H1 (cell line): ENCODE data around the gene DYSF. TPM values are rescaled to one million over a fixed set of nuclear protein-coding genes. Genes with fewer than 3 reads are reported as not detected.
A peak's percentile ranks its signal among the peaks of the same experiment; 100 is the strongest.

Source experiments
- CTCF ChIA-PET: fragments of 300-600 bp; sonication (Branson Sonifier 250); formaldehyde crosslinking; loops from one replicate; lab custom pipeline; 2021; ENCODE audit not compliant: partially characterized antibody; lab: Charles Lee
- POLR2A ChIA-PET: fragments of 300-600 bp; sonication (Branson Sonifier 250); formaldehyde crosslinking; loops from one replicate; lab custom pipeline; 2021; ENCODE audit warnings: inconsistent platforms; ENCODE audit not compliant: partially characterized antibody; lab: Charles Lee
- DNase-seq, 2 experiments: peaks; one replicate each; pipeline versions ENCODE4 v3.0.0 to v3.0.0-alpha.2; 2010 to 2022; ENCODE audit warnings: low spot score in 2 of 2, low read depth in 1 of 2, mixed read lengths in 1 of 2
- FAIRE-seq: peaks from 2 replicates; lab custom pipeline; 2011; peaks lifted over from hg19 to GRCh38; lab: Jason Lieb, UNC
- H2AFZ ChIP-seq: 2 replicates; pipeline ENCODE4 v1.8.1; 2012; ENCODE audit warnings: low read length, inconsistent platforms
- H2AK5ac ChIP-seq: 2 replicates; pipeline ENCODE4 v1.6.1; 2013; ENCODE audit warnings: low read depth, low read length
- H2BK120ac ChIP-seq: replicated peaks from 2 replicates; pipeline ENCODE3; 2013; ENCODE audit warnings: low read depth, low read length, inconsistent platforms
- H2BK12ac ChIP-seq: 2 replicates; pipeline ENCODE4 v1.6.1; 2013; ENCODE audit warnings: low read depth, low read length
- H2BK15ac ChIP-seq: 2 replicates; pipeline ENCODE4 v1.6.1; 2013; ENCODE audit warnings: low read length
- H2BK20ac ChIP-seq: 2 replicates; pipeline ENCODE4 v1.6.1; 2013; ENCODE audit warnings: low read length
- H2BK5ac ChIP-seq: 2 replicates; pipeline ENCODE4 v1.6.1; 2013; ENCODE audit warnings: low read depth, low read length
- H3K14ac ChIP-seq: 2 replicates; pipeline ENCODE4 v1.6.1; 2013; ENCODE audit warnings: inconsistent platforms; ENCODE audit not compliant: insufficient read length
- H3K18ac ChIP-seq: 2 replicates; pipeline ENCODE4 v1.6.1; 2013; ENCODE audit warnings: low read length; ENCODE audit errors: extremely low read depth
- H3K23ac ChIP-seq: 2 replicates; pipeline ENCODE4 v1.6.1; 2013; ENCODE audit warnings: inconsistent platforms; ENCODE audit not compliant: insufficient read length
- H3K23me2 ChIP-seq: 2 replicates; pipeline ENCODE4 v1.6.1; 2013; ENCODE audit warnings: low read depth, low read length
- H3K27ac ChIP-seq: 2 replicates; pipeline ENCODE4 v1.6.1; 2011; ENCODE audit warnings: low read depth, low read length, inconsistent platforms
- H3K27me3 ChIP-seq, 4 experiments: replicated peaks in 1 of 4; 1 replicate in 1 of 4; 2 replicates in 3 of 4; pipeline versions ENCODE4 v1.6.1 to v1.8.1; 2011 to 2013; ENCODE audit warnings: low read length in 3 of 4, mild to moderate bottlenecking in 3 of 4, inconsistent platforms in 2 of 4, mixed read lengths in 2 of 4, moderate library complexity in 1 of 4; ENCODE audit not compliant: control insufficient read depth in 3 of 4, insufficient read depth in 3 of 4; ENCODE audit errors: extremely low read depth in 1 of 4
- H3K36me3 ChIP-seq, 4 experiments: 2 replicates each; pipeline versions ENCODE4 v1.6.1 to v1.8.1; 2011 to 2013; ENCODE audit warnings: mild to moderate bottlenecking in 4 of 4, low read length in 3 of 4, moderate library complexity in 2 of 4, control low read depth in 1 of 4, inconsistent platforms in 1 of 4; ENCODE audit not compliant: insufficient read depth in 4 of 4, control insufficient read depth in 2 of 4
- H3K4ac ChIP-seq: replicated peaks from 2 replicates; pipeline ENCODE3; 2013; ENCODE audit warnings: low read length, low read depth, mixed read lengths, inconsistent platforms; ENCODE audit not compliant: insufficient read length
- H3K4me1 ChIP-seq, 4 experiments: replicated peaks in 1 of 4; 1 replicate in 1 of 4; 2 replicates in 3 of 4; pipeline versions ENCODE4 v1.6.1 to v1.8.1; 2011 to 2013; ENCODE audit warnings: low read length in 3 of 4, inconsistent platforms in 2 of 4, mixed read lengths in 1 of 4; ENCODE audit not compliant: insufficient read depth in 4 of 4, control insufficient read depth in 3 of 4
- H3K4me2 ChIP-seq, 2 experiments: 2 replicates each; pipeline versions ENCODE4 v1.6.1 to v1.8.1; 2011 to 2013; ENCODE audit warnings: low read depth in 2 of 2, low read length in 2 of 2, control low read depth in 1 of 2, inconsistent platforms in 1 of 2, mild to moderate bottlenecking in 1 of 2; ENCODE audit not compliant: insufficient read depth in 1 of 2
- H3K4me3 ChIP-seq, 4 experiments: fragments of 200-600, 300-600 bp in 1 of 4; sonication (generic), shearing (Covaris generic), sonication (Bioruptor Twin) in 1 of 4; 2 replicates each; pipeline versions ENCODE4 v1.5.1 to v1.8.1; 2011 to 2016; ENCODE audit warnings: low read length in 4 of 4, low read depth in 3 of 4, control low read depth in 2 of 4, inconsistent platforms in 2 of 4, mild to moderate bottlenecking in 2 of 4, mixed read lengths in 1 of 4, moderate library complexity in 1 of 4; ENCODE audit not compliant: insufficient read depth in 2 of 4; ENCODE audit errors: extremely low read depth in 1 of 4
- H3K56ac ChIP-seq: replicated peaks from 2 replicates; pipeline ENCODE3; 2013; ENCODE audit warnings: low read depth, mild to moderate bottlenecking, mixed read lengths, low read length, inconsistent platforms; ENCODE audit not compliant: insufficient read length
- H3K79me1 ChIP-seq: 2 replicates; pipeline ENCODE4 v1.6.1; 2013; ENCODE audit warnings: low read depth, low read length, control low read depth
- H3K79me2 ChIP-seq, 2 experiments: 2 replicates each; pipeline versions ENCODE4 v1.6.1 to v1.8.1; 2012 to 2013; ENCODE audit warnings: low read length in 2 of 2, mild to moderate bottlenecking in 2 of 2, inconsistent platforms in 1 of 2; ENCODE audit not compliant: insufficient read depth in 2 of 2, control insufficient read depth in 1 of 2
- H3K9ac ChIP-seq, 4 experiments: replicated peaks in 1 of 4; 1 replicate in 1 of 4; 2 replicates in 3 of 4; pipeline versions ENCODE4 v1.6.1 to v1.8.1; 2011 to 2013; ENCODE audit warnings: low read depth in 3 of 4, low read length in 3 of 4, control low read depth in 2 of 4, mild to moderate bottlenecking in 2 of 4, moderate library complexity in 2 of 4, inconsistent platforms in 1 of 4; ENCODE audit errors: extremely low read depth in 1 of 4
- H3K9me3 ChIP-seq, 2 experiments: 2 replicates each; pipeline versions ENCODE4 v1.6.1 to v1.8.1; 2012 to 2013; ENCODE audit warnings: mild to moderate bottlenecking in 2 of 2, moderate library complexity in 2 of 2, control low read depth in 1 of 2, inconsistent platforms in 1 of 2, low read depth in 1 of 2, low read length in 1 of 2, mixed read lengths in 1 of 2; ENCODE audit not compliant: insufficient read depth in 2 of 2
- H4K20me1 ChIP-seq, 2 experiments: replicated peaks in 1 of 2; 2 replicates each; pipeline versions ENCODE3 to v1.8.1; 2011 to 2013; ENCODE audit warnings: inconsistent platforms in 2 of 2, low read length in 2 of 2, mild to moderate bottlenecking in 1 of 2; ENCODE audit not compliant: insufficient read depth in 2 of 2, control insufficient read depth in 1 of 2
- H4K5ac ChIP-seq: 2 replicates; pipeline ENCODE4 v1.6.1; 2013; ENCODE audit warnings: low read length, low read depth, mixed read lengths, inconsistent platforms; ENCODE audit not compliant: insufficient read length
- H4K8ac ChIP-seq: 2 replicates; pipeline ENCODE4 v1.8.0; 2013; ENCODE audit warnings: mild to moderate bottlenecking, moderate library complexity, low read length, inconsistent platforms; ENCODE audit not compliant: insufficient read depth; ENCODE audit errors: extremely low read depth
- H4K91ac ChIP-seq: replicated peaks from 2 replicates; pipeline ENCODE3; 2013; ENCODE audit warnings: low read length, mixed read lengths, inconsistent platforms; ENCODE audit not compliant: insufficient read length
- BACH1 ChIP-seq: IDR thresholded peaks from 2 replicates; pipeline ENCODE4 v1.6.1; 2012; ENCODE audit warnings: low read length, improper control_type of control experiment
- CBX8 ChIP-seq: fragments of 300-800, 300-1000 bp; sonication (generic); IDR thresholded peaks from 2 replicates; pipeline ENCODE4 v1.7.1; 2016; ENCODE audit warnings: low read depth, low read length, borderline replicate concordance
- HDAC2 ChIP-seq, 2 experiments: fragments of 300-600 bp in 1 of 2; sonication (generic) in 1 of 2; IDR thresholded peaks; 2 replicates each; pipeline ENCODE4 v1.6.1; 2011 to 2012; ENCODE audit warnings: low read depth in 2 of 2, low read length in 2 of 2, mild to moderate bottlenecking in 2 of 2, moderate library complexity in 2 of 2, borderline replicate concordance in 1 of 2, inconsistent platforms in 1 of 2
- KDM1A ChIP-seq: fragments of 200-600, 300-600 bp; sonication (generic); IDR thresholded peaks from 2 replicates; pipeline ENCODE4 v1.7.1; 2016; ENCODE audit warnings: mild to moderate bottlenecking, low read length, borderline replicate concordance
- NRF1 ChIP-seq: IDR thresholded peaks from 2 replicates; pipeline ENCODE4 v1.6.1; 2011; ENCODE audit warnings: mild to moderate bottlenecking, low read depth, low read length, improper control_type of control experiment
- PHF8 ChIP-seq: fragments of 200-600 bp; sonication (generic); conservative IDR thresholded peaks from 2 replicates; pipeline ENCODE4 v1.7.1; 2012; ENCODE audit warnings: low read depth, mild to moderate bottlenecking, inconsistent platforms, low read length, moderate library complexity
- RAD21 ChIP-seq, 2 experiments: IDR thresholded peaks in 1 of 2; conservative IDR thresholded peaks in 1 of 2; 2 replicates each; pipeline ENCODE4 v1.6.1; 2011; ENCODE audit warnings: low read depth in 2 of 2, low read length in 2 of 2, improper control_type of control experiment in 1 of 2, inconsistent platforms in 1 of 2, mild to moderate bottlenecking in 1 of 2, moderate library complexity in 1 of 2
- SIX5 ChIP-seq: IDR thresholded peaks from 2 replicates; pipeline ENCODE4 v1.6.1; 2011; ENCODE audit warnings: mild to moderate bottlenecking, low read depth, low read length
- SRF ChIP-seq: IDR thresholded peaks from 2 replicates; pipeline ENCODE4 v1.6.1; 2011; ENCODE audit warnings: mild to moderate bottlenecking, low read depth, low read length, moderate library complexity
- YY1 ChIP-seq: IDR thresholded peaks from 2 replicates; pipeline ENCODE4 v1.6.1; 2011; ENCODE audit warnings: low read depth, mild to moderate bottlenecking, low read length
- WGBS, 2 experiments: shearing (Covaris generic) in 1 of 2; methylation state at CpG; one replicate each; pipeline versions ENCODE4 v1.1.6 to v1.1.7; 2013 to 2015; ENCODE audit warnings: low lambda C conversion rate in 2 of 2, mixed read lengths in 2 of 2, inconsistent platforms in 1 of 2, low coverage in 1 of 2, missing lambda C conversion rate in 1 of 2; ENCODE audit not compliant: insufficient replicate concordance in 2 of 2, insufficient coverage in 1 of 2, insufficient read length in 1 of 2; ENCODE audit errors: extremely low coverage in 1 of 2, missing lambda C conversion rate in 1 of 2; 5-methylcytosine and 5-hydroxymethylcytosine counted together
- polyA plus RNA-seq, 7 experiments: library from polyadenylated mRNA; depleted of rRNA in 3 of 7; stranded (reverse) in 5 of 7; unstranded in 2 of 7; fragments of >200 nt in 5 of 7; fragments of 200-250 nt in 2 of 7; gene quantifications; 1 replicate in 5 of 7; 2 replicates in 1 of 7; 4 replicates in 1 of 7; pipeline versions ENCODE4 v1.2.1 to v1.2.3, GENCODE V29; 2011 to 2013; ENCODE audit warnings: missing spikeins in 2 of 7, mixed read lengths in 2 of 7
- total RNA-seq: library from RNA; stranded (reverse); fragmentation: NEBNext Ultra II Directional; extraction: Animal tissue kit (Norgen Biotek cat#: 25700); gene quantifications from 2 replicates; pipeline ENCODE4 v1.2.1, GENCODE V29; 2021
- TF ChIP-seq, protein P1 (sequence below): IDR thresholded peaks from 2 replicates; pipeline ENCODE4 v1.6.1; 2012; ENCODE audit warnings: inconsistent platforms

DYSF gene
- total and polyA plus RNA-seq, 2 of the 8 experiments (the other 6 are each of a cell fraction or from before 2014, with no cell fraction given): 5.8 to 7.1 TPM

DNA sequence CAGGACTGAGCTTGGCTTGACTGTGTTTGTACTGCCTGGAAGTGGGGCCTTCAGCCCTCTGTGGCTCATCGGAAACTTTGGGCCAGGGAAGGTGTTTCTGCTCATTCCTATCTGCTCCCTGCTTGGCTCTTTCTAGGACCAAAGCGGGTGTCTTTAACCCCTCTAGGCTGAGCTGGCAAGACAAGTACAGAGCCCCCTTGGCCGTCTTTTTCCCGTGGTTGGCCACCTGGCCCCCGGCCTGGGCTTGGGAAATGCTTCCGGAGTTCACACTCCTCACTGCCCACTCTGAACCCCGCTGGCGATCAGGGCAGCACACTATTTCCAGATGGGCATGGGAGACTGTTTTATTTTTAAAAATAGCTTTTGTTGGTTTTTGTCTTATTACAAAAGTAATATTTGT, 243.0 kb downstream of the DYSF start:
- H3K79me1 ChIP-seq: no peaks in the 10 kb centered on the region
- FAIRE-seq (no peak), DNase-seq (no peak)
- H2BK20ac ChIP-seq: peak overlapping the region; percentile 72; the same call in 1 of the 2 replicates
- H3K56ac ChIP-seq: no peak overlapping the region
- H2BK120ac ChIP-seq: no peak overlapping the region
- no peak overlapping the region for H3K9ac ChIP-seq
- H2BK15ac ChIP-seq: peak overlapping the region; percentile 81; the same call in 1 of the 2 replicates
- no peak overlapping the region for H3K27ac ChIP-seq
- H3K14ac ChIP-seq: no peak overlapping the region
- H2BK5ac ChIP-seq: 0 out of 2 replicates have a peak overlapping the region, but pooled peaks have one; percentile 92
- peak overlapping the region; percentile 13; the same call in 1 of the 2 replicates for H2BK12ac ChIP-seq
- no peaks in the 10 kb centered on the region for H3K79me2 ChIP-seq
- peak overlapping the region; percentile 47; the same call in 1 of the 2 replicates for H2AK5ac ChIP-seq
- peaks cover 0 to 2% (median 0%) of the 10 kb centered on the region in 4 experiments; a peak in 2 of 7 replicates for H3K27me3 ChIP-seq
- ChIA-PET CTCF (interaction anchor here (1.0 to 1.2 kb wide), 3 partner anchors 24 to 189 kb away, joined by 3 read pairs; no protein-coding TSS in a partner anchor), POLR2A (no interaction called here)
- H2AFZ ChIP-seq: no peak overlapping the region
- H3K4me2 ChIP-seq: no peak overlapping the region
- H3K4me1 ChIP-seq: peaks cover 6 to 39% (median 13%) of the 10 kb centered on the region in 4 experiments
- no peak overlapping the region for H3K4me3 ChIP-seq
- H3K4ac ChIP-seq: no peak overlapping the region
- no peaks in the 10 kb centered on the region; a peak in 1 of 8 replicates for H3K36me3 ChIP-seq
- peaks cover 0 to 5% of the 10 kb centered on the region in 2 experiments; a peak in 1 of 4 replicates for H3K9me3 ChIP-seq
- H3K18ac ChIP-seq: no peak overlapping the region
- no peak overlapping the region for H3K23ac ChIP-seq
- peak overlapping the region; percentile 79 for H4K91ac ChIP-seq
- 81% methylated on average over 8 of the region's 8 CpGs; no CpG with 5 or more reads in 1 of the 2 experiments for WGBS, 2 experiments
- H4K20me1 ChIP-seq: no peaks in the 10 kb centered on the region
- H4K8ac ChIP-seq: no peak overlapping the region
- no peak overlapping the region for H4K5ac ChIP-seq
- H3K23me2 ChIP-seq: no peaks in the 10 kb centered on the region
- TF ChIP-seq CBX8 (no peak), SIX5 (no peak), KDM1A (no peak), PHF8 (no peak), HDAC2 (IDR thresholded peaks at IDR 0.05; ENCODE audit: borderline replicate concordance in 1 of 2, low read depth in 2 of 2, low read length in 2 of 2) (no peak), NRF1 (no peak), YY1 (no peak), BACH1 (no peak), SRF (no peak), RAD21 (IDR thresholded peaks at IDR 0.05 in 1 of 2, conservative IDR thresholded peaks at IDR 0.05 in 1 of 2; ENCODE audit: low read depth in 2 of 2, low read length in 2 of 2) (no peak)
- TF ChIP-seq, protein P1, sequence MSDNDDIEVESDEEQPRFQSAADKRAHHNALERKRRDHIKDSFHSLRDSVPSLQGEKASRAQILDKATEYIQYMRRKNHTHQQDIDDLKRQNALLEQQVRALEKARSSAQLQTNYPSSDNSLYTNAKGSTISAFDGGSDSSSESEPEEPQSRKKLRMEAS: no peak
